ENCODE data around the gene KCNG2. TPM values are rescaled to one million over a fixed set of nuclear protein-coding genes. Genes with fewer than 3 reads are reported as not detected.

The KCNG2 gene
- total and polyA plus RNA-seq, 2 experiments from 2014 or later: 0.13 to 0.52 TPM

- Histone ChIP-seq H2AFZ (no peak overlapping the region), H3F3A (replicated peaks; ENCODE audit: low read depth) (no peaks in the 10 kb centered on the region), H3K27ac (ENCODE audit: low read depth) (no peak overlapping the region), H3K79me2 (replicated peaks; ENCODE audit: insufficient read depth) (0 out of 2 replicates have a peak, but pooled peaks cover 2% of the 10 kb centered on the region), H4K20me1 (replicated peaks; ENCODE audit: insufficient read depth) (peaks cover 5% of the 10 kb centered on the region; the same call in 1 of the 2 replicates), H3K9me2 (ENCODE audit: insufficient read depth) (no peaks in the 10 kb centered on the region), H3K4me2 (no peak overlapping the region), H3K4me3 (no peak overlapping the region), H3K27me3 (ENCODE audit: insufficient read depth) (no peaks in the 10 kb centered on the region), H3K4me1 (ENCODE audit: insufficient read depth) (no peaks in the 10 kb centered on the region), H3K36me3 (ENCODE audit: insufficient read depth) (no peaks in the 10 kb centered on the region)
- peaks cover 17% of the 10 kb centered on the region for H3K4me1 Mint-ChIP-seq
- ATAC-seq (no peak), DNase-seq (ENCODE audit: low spot score) (no peak)
- H3K27me3 Mint-ChIP-seq (ENCODE audit: insufficient read depth, low read depth, poor library complexity): peaks cover 8% of the 10 kb centered on the region
- no peak overlapping the region; the same call in 1 of the 2 replicates for H3K27ac Mint-ChIP-seq
- no peak for TF ChIP-seq EZH2phosphoT487 (IDR thresholded peaks at IDR 0.05; ENCODE audit: unreplicated experiment)
- no peak for TF ChIP-seq STAT1 (IDR thresholded peaks at IDR 0.05; ENCODE audit: unreplicated experiment)
- H3K9me3 Mint-ChIP-seq: no peaks in the 10 kb centered on the region
- no peak overlapping the region for H3K4me3 Mint-ChIP-seq
- no peaks in the 10 kb centered on the region; the same call in 1 of the 3 replicates for H3K36me3 Mint-ChIP-seq (ENCODE audit: low read depth)
These were observed 144.5 kb downstream of the KCNG2 start for GRCh38 chr18:79942211-79942610.

- H3K9me3 Mint-ChIP-seq: no peaks in the 10 kb centered on the region
- peaks cover 3% of the 10 kb centered on the region; the same call in 1 of the 2 replicates for H4K20me1 ChIP-seq (replicated peaks; ENCODE audit: insufficient read depth)
- no peaks in the 10 kb centered on the region for H3K9me2 ChIP-seq (ENCODE audit: insufficient read depth)
- no peak overlapping the region for H3K4me2 ChIP-seq
- no peaks in the 10 kb centered on the region for H3K27me3 ChIP-seq (ENCODE audit: insufficient read depth)
- TF ChIP-seq ZNF331 (CRISPR knock-in tag; IDR thresholded peaks at IDR 0.05; ENCODE audit: low read depth): no peak
- no peak for TF ChIP-seq CTCF (conservative IDR thresholded peaks at IDR 0.05; ENCODE audit: low read depth in 2 of 2)
- TF ChIP-seq EZH2 (IDR thresholded peaks at IDR 0.05; ENCODE audit: low read depth, unreplicated experiment): no peak
- no peak for TF ChIP-seq POLR2AphosphoS5 (IDR thresholded peaks at IDR 0.05; ENCODE audit: low read depth)
- TF ChIP-seq JUNB (IDR thresholded peaks at IDR 0.05; ENCODE audit: unreplicated experiment): no peak
- TF ChIP-seq REST (IDR thresholded peaks at IDR 0.05; ENCODE audit: unreplicated experiment): no peak
- no peak for TF ChIP-seq CREB1 (CRISPR knock-in tag; IDR thresholded peaks at IDR 0.05; ENCODE audit: low read depth)
- TF ChIP-seq EZH2phosphoT487 (IDR thresholded peaks at IDR 0.05; ENCODE audit: unreplicated experiment): no peak
- no peak for ATAC-seq
- no peaks in the 10 kb centered on the region for H3K79me2 ChIP-seq (replicated peaks; ENCODE audit: insufficient read depth)
- H3K27ac Mint-ChIP-seq: no peak overlapping the region
- H2AFZ ChIP-seq: no peak overlapping the region
- H3K4me3 Mint-ChIP-seq: no peak overlapping the region
- no peak overlapping the region for H3K4me3 ChIP-seq
- no peaks in the 10 kb centered on the region for H3K36me3 ChIP-seq (ENCODE audit: insufficient read depth)
- H3K36me3 Mint-ChIP-seq (ENCODE audit: low read depth): no peaks in the 10 kb centered on the region; the same call in 1 of the 3 replicates
- H3F3A ChIP-seq (replicated peaks; ENCODE audit: low read depth): no peaks in the 10 kb centered on the region
- H3K4me1 ChIP-seq (ENCODE audit: insufficient read depth): no peaks in the 10 kb centered on the region
- no peak for DNase-seq (ENCODE audit: low spot score)
- peaks cover 17% of the 10 kb centered on the region for H3K4me1 Mint-ChIP-seq
- peaks cover 8% of the 10 kb centered on the region for H3K27me3 Mint-ChIP-seq (ENCODE audit: insufficient read depth, low read depth, poor library complexity)
- H3K27ac ChIP-seq (ENCODE audit: low read depth): no peak overlapping the region
These were observed 145.3 kb downstream of the KCNG2 start for GRCh38 chr18:79942786-79943607.

Measured in GM23338 (cell line).